ENCODE data around the gene SHFL. TPM values are rescaled to one million over a fixed set of nuclear protein-coding genes. Genes with fewer than 3 reads are reported as not detected.

Gene SHFL
- total and polyA plus RNA-seq, 8 donors, result 7.9 to 41.0 (median 15.4) TPM

DNA sequence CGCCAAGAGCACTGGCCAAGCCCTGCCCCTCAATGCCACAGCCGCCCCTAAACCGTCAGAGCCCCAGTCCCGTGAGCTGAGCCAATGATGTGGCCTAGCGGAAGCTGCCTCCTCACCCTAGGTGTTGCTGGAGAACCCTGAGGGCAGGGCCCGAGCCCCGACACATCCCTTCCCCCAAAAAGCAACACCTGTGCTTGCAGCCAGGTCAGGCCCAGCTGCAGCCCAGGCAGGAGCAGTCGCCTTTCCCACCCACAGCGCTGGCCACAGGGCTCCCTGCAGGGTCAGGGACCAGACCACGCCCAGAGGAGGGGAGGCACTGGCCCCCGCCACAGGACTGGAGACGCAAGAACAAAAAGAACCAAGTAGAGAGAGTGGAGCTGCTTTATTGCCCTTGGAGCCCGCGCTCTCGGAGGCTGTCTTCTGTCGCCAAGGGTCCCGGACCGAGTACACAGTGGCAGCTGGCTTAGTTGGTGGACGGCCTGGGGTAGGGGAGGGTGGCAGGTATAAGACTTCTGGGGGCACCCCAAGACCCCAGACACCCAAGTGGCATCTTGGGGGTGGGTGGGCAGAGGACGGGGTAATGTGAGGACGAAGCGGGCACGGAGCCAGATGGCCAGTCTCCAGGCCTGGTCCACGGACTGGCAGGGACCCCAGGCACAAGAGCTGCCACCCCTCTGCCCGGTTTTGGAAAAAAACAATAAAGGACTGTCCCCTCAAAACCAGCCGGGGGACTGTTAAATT is 28.7 kb downstream of the SHFL start:
- H3K4me3 ChIP-seq, result no peak overlapping the region
- FAIRE-seq (no peak), DNase-seq (peak in 3 of 6 donors; percentile 52 to 79 (median 59)), ATAC-seq (peak in 1 of 4 donors; percentile 2)
- H3K36me3 ChIP-seq, result peaks cover 4 to 30% (median 26%) of the 10 kb centered on the region in 3 donors
- 81 to 83% methylated on average over 26 of the region's 26 CpGs for WGBS, 2 donors
- intact Hi-C loops (cut with DNase I), result loop anchor here in 1 of 3 donors (10.0 kb wide), 1 partner anchor 170 kb away; no protein-coding TSS in a partner anchor
- TF ChIP-seq, protein P1, sequence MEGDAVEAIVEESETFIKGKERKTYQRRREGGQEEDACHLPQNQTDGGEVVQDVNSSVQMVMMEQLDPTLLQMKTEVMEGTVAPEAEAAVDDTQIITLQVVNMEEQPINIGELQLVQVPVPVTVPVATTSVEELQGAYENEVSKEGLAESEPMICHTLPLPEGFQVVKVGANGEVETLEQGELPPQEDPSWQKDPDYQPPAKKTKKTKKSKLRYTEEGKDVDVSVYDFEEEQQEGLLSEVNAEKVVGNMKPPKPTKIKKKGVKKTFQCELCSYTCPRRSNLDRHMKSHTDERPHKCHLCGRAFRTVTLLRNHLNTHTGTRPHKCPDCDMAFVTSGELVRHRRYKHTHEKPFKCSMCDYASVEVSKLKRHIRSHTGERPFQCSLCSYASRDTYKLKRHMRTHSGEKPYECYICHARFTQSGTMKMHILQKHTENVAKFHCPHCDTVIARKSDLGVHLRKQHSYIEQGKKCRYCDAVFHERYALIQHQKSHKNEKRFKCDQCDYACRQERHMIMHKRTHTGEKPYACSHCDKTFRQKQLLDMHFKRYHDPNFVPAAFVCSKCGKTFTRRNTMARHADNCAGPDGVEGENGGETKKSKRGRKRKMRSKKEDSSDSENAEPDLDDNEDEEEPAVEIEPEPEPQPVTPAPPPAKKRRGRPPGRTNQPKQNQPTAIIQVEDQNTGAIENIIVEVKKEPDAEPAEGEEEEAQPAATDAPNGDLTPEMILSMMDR (IDR thresholded peaks at IDR 0.05), result no peak
- no peak overlapping the region for H3K27ac ChIP-seq
- no peaks in the 10 kb centered on the region for H3K27me3 ChIP-seq
- H3K9me3 ChIP-seq, result no peaks in the 10 kb centered on the region
- H3K4me1 ChIP-seq, result peaks cover 0 to 13% (median 4%) of the 10 kb centered on the region in 3 donors

DNA sequence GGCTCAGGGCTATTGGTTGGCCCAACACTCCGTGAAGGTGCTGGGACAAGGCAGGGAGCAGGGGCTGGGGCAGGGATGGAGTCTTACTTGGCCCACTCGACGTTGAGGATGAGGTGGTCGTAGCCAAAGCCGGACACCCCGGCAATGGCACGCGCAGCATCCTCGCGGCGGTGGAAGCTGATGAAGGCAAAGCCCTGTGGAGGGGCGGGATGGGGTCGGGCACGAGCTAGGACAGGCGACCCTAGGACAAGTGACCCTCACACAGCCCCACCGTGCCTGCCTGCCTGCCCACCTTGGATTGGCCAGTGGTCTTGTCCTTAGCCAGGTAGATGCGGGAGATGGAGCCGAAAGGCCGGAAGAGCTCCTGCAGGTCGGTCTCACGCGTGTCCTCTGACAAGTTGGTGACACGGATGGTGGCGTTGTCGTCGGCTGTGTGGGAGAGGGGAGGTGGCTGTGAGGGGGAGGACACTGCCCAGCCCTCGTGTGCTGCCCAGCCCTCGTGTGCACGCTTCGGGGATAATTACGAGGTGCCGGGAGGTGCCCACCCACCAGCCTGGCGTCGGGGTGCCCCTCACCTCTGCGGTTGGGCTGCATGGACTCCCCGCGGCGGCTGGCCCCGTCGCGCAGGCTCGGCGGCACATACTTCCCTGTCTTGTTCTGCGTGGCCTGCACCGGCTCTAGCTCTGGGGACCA is 29.4 kb downstream of the SHFL start:
- ATAC-seq (no peak), DNase-seq (peak in 1 of 6 donors; percentile 80), FAIRE-seq (no peak)
- no peaks in the 10 kb centered on the region for H3K27me3 ChIP-seq
- TF ChIP-seq, protein P1 (IDR thresholded peaks at IDR 0.05), result no peak
- H3K4me1 ChIP-seq, result peaks cover 0 to 13% (median 4%) of the 10 kb centered on the region in 3 donors
- WGBS, 2 donors, result 89 to 92% methylated on average over 45 of the region's 45 CpGs
- H3K36me3 ChIP-seq, result peaks cover 4 to 24% (median 19%) of the 10 kb centered on the region in 3 donors
- intact Hi-C loops (cut with DNase I), result loop anchor here in 1 of 3 donors (10.0 kb wide), 1 partner anchor 171 kb away; no protein-coding TSS in a partner anchor
- no peaks in the 10 kb centered on the region for H3K9me3 ChIP-seq
- no peak overlapping the region for H3K4me3 ChIP-seq
- no peak overlapping the region for H3K27ac ChIP-seq

DNA sequence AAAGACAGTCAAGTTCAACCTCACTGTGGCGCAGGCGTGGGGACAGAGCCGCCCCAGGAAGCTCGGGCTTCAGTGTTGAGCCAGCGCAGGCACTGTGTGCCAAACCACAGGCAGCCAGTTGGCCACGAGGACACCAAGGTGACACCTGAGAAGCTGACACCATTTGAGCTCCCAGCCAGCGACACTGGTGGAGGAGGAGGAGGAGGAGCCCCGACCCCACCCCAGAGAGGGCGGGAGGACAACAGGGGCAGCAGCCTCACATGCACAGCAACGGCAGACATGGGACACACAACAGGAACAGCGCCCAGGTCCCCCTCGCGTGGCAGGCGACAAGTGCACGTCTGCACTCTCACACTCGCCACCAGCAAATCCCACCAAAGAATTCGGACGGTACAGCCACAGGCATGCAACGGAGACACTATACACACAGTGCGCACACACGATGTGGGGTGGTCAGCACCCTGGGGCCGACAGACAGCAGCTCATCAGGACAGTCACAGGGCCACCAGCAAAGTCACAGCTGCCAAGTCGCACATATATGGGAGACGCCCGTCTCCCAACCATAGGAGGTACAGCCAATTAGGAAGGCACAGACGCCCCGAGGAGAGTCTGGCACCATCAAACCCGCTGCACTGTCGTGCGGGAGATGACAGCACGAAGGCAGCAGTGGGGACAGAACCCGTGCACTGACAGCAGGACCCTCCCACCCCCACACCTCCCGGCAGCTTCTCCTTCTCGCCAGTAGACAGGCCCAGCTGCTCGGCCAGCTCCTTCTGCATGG is 30.2 kb downstream of the SHFL start:
- DNase-seq (peak in 1 of 6 donors; percentile 77), ATAC-seq (no peak), FAIRE-seq (no peak)
- TF ChIP-seq, protein P1 (IDR thresholded peaks at IDR 0.05), result no peak
- Histone ChIP-seq H3K4me1 (peaks cover 0 to 13% (median 4%) of the 10 kb centered on the region in 3 donors), H3K27ac (no peak overlapping the region), H3K27me3 (no peaks in the 10 kb centered on the region), H3K36me3 (peaks cover 0 to 18% (median 12%) of the 10 kb centered on the region in 3 donors), H3K9me3 (no peaks in the 10 kb centered on the region), H3K4me3 (no peak overlapping the region)
- 86 to 88% methylated on average over 35 of the region's 35 CpGs for WGBS, 2 donors
- intact Hi-C loops (cut with DNase I), result loop anchor here in 1 of 3 donors (10.0 kb wide), 1 partner anchor 171 kb away; no protein-coding TSS in a partner anchor

DNA sequence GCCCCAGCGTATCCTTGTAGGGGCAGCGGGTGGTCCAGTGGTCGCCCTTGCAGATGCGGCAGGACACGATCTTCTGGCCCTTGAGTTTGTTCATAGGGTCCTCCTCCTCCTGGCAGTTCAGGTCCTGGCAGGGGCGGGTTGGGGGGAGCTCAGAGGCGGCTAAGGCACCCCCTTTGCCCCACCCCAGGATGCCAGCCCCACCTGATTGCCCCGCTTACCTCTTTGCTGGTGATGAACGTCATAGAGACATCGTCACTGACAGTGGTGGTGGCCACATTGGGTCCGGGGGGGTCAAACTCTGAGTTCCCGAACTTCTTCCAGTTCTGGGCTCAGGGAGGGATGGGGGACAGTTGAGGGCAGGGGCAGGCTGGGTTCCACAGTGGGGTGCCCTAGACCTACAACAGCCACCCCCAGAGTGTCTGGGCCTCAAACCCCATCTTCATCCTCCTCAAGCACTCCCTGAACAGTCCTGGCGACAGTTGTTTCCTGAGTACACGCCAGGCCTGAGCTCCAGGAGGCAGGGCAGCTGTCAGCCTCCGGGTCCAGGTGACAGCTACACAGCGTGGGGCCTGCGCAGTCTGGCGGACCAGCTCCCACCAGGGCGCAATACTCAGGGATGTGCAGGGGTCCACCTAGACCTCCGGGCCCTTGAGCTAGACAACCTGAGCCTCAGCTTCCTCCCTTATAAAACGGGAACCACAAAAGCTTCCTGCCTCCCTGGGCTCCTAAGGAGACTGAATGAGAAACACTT is 30.9 kb downstream of the SHFL start:
- no peaks in the 10 kb centered on the region for H3K27me3 ChIP-seq
- peaks cover 0 to 13% (median 4%) of the 10 kb centered on the region in 3 donors for H3K4me1 ChIP-seq
- 87 to 88% methylated on average over 18 to 21 of the region's 21 CpGs for WGBS, 2 donors
- TF ChIP-seq, protein P1 (IDR thresholded peaks at IDR 0.05), result no peak
- intact Hi-C loops (cut with DNase I), result loop anchor here in 1 of 3 donors (10.0 kb wide), 1 partner anchor 172 kb away; no protein-coding TSS in a partner anchor
- no peak overlapping the region for H3K27ac ChIP-seq
- ATAC-seq, result no peak
- no peak overlapping the region for H3K4me3 ChIP-seq
- peaks cover 0 to 18% (median 10%) of the 10 kb centered on the region in 3 donors for H3K36me3 ChIP-seq
- H3K9me3 ChIP-seq, result no peaks in the 10 kb centered on the region
- DNase-seq, result peak in 1 of 6 donors; percentile 65
- FAIRE-seq, result no peak
